Osteocyte (in vitro differentiated cells): ENCODE measurements around the gene NKG7. TPM values are rescaled to one million over a fixed set of nuclear protein-coding genes. Genes with fewer than 3 reads are reported as not detected.

Source experiments
- DNase-seq: peaks from one replicate; pipeline ENCODE4 v3.0.0; 2021; ENCODE audit warnings: mixed read lengths; ENCODE audit not compliant: unreplicated experiment; ENCODE audit errors: extremely low spot score
- H3K27ac Mint-ChIP-seq: one replicate; pipeline ENCODE4 v1.8.0; 2021; ENCODE audit warnings: mild to moderate bottlenecking, mixed read lengths; ENCODE audit not compliant: unreplicated experiment
- H3K27me3 Mint-ChIP-seq: one replicate; pipeline ENCODE4 v1.8.0; 2021; ENCODE audit warnings: mixed read lengths; ENCODE audit not compliant: unreplicated experiment
- H3K36me3 Mint-ChIP-seq: one replicate; pipeline ENCODE4 v1.8.0; 2021; ENCODE audit warnings: mixed read lengths; ENCODE audit not compliant: unreplicated experiment
- H3K4me1 Mint-ChIP-seq: one replicate; pipeline ENCODE4 v1.8.0; 2021; ENCODE audit warnings: mixed read lengths; ENCODE audit not compliant: unreplicated experiment
- H3K4me3 Mint-ChIP-seq: one replicate; pipeline ENCODE4 v1.8.0; 2021; ENCODE audit warnings: mild to moderate bottlenecking, moderate library complexity, mixed read lengths; ENCODE audit not compliant: unreplicated experiment
- H3K9me3 Mint-ChIP-seq: one replicate; pipeline ENCODE4 v1.8.0; 2021; ENCODE audit warnings: mixed read lengths; ENCODE audit not compliant: unreplicated experiment
- total RNA-seq: library from RNA; stranded (reverse); gene quantifications from 2 replicates; pipeline ENCODE4 v1.2.1, GENCODE V29; 2021
- TF ChIP-seq, protein P1 (sequence below): fragments of 200-600 bp; sonication (generic); IDR thresholded peaks from 2 replicates; pipeline ENCODE4 v1.5.0; 2021; ENCODE audit warnings: antibody characterized with exemption, mild to moderate bottlenecking, moderate library complexity

The NKG7 gene
- total RNA-seq, 1 donor from 2014 or later = not detected

GRCh38 chr19:51375504-51376221 lies 3.2 kb upstream of the NKG7 start:
- no peak for DNase-seq
- TF ChIP-seq, protein P1, sequence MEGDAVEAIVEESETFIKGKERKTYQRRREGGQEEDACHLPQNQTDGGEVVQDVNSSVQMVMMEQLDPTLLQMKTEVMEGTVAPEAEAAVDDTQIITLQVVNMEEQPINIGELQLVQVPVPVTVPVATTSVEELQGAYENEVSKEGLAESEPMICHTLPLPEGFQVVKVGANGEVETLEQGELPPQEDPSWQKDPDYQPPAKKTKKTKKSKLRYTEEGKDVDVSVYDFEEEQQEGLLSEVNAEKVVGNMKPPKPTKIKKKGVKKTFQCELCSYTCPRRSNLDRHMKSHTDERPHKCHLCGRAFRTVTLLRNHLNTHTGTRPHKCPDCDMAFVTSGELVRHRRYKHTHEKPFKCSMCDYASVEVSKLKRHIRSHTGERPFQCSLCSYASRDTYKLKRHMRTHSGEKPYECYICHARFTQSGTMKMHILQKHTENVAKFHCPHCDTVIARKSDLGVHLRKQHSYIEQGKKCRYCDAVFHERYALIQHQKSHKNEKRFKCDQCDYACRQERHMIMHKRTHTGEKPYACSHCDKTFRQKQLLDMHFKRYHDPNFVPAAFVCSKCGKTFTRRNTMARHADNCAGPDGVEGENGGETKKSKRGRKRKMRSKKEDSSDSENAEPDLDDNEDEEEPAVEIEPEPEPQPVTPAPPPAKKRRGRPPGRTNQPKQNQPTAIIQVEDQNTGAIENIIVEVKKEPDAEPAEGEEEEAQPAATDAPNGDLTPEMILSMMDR = no peak
- no peaks in the 10 kb centered on the region for H3K4me1 Mint-ChIP-seq
- H3K27ac Mint-ChIP-seq = no peak overlapping the region
- no peaks in the 10 kb centered on the region for H3K27me3 Mint-ChIP-seq
- no peaks in the 10 kb centered on the region for H3K9me3 Mint-ChIP-seq
- H3K36me3 Mint-ChIP-seq = no peaks in the 10 kb centered on the region
- no peak overlapping the region for H3K4me3 Mint-ChIP-seq

GRCh38 chr19:51372021-51372648 lies 319 bp downstream of the NKG7 start:
- Mint-ChIP-seq H3K4me3 (no peak overlapping the region), H3K9me3 (no peaks in the 10 kb centered on the region), H3K27ac (no peak overlapping the region), H3K36me3 (no peaks in the 10 kb centered on the region), H3K4me1 (peaks cover 10% of the 10 kb centered on the region), H3K27me3 (no peaks in the 10 kb centered on the region)
- TF ChIP-seq, protein P1 = no peak
- DNase-seq = no peak

GRCh38 chr19:51371186-51371690 lies 1.2 kb downstream of the NKG7 start:
- Mint-ChIP-seq H3K4me1 (peaks cover 14% of the 10 kb centered on the region), H3K9me3 (no peaks in the 10 kb centered on the region), H3K4me3 (no peak overlapping the region), H3K36me3 (no peaks in the 10 kb centered on the region), H3K27me3 (no peaks in the 10 kb centered on the region), H3K27ac (no peak overlapping the region)
- DNase-seq = no peak
- TF ChIP-seq, protein P1 = no peak

DNA sequence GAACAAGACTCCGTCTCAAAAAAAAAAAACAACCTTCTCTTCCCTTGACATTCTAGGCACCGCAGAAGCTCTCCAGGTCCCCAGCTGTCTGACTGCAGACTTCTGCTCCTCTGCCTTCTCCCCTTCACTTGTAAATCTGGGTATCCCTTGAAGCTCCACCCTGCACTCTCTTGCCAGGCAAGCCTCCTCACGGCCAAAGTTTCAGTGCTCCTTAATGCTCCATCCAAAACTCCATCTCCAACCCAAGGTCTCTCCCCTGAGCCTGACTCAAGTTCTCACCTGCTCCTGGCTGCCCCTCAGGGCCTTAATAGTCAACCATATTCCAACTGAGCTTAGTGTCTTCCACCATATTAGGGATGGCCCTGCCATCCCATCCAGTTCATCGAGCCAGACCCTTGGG lies 2.2 kb downstream of the NKG7 start:
- H3K4me3 Mint-ChIP-seq = no peak overlapping the region
- H3K9me3 Mint-ChIP-seq = no peaks in the 10 kb centered on the region

More for the DNA sequence above, 2.2 kb downstream of the NKG7 start:
- H3K36me3 Mint-ChIP-seq = no peaks in the 10 kb centered on the region
- DNase-seq = no peak
- H3K27ac Mint-ChIP-seq = peak overlapping the region; percentile 16
- TF ChIP-seq, protein P1 = no peak
- H3K4me1 Mint-ChIP-seq = peaks cover 18% of the 10 kb centered on the region
- no peaks in the 10 kb centered on the region for H3K27me3 Mint-ChIP-seq
